ENCODE measurements around the gene PRM1. TPM values are rescaled to one million over a fixed set of nuclear protein-coding genes. Genes with fewer than 3 reads are reported as not detected.

Gene PRM1
- total RNA-seq, 1 donor from 2014 or later = not detected

GRCh38 chr16:11236461-11237254 lies 44.5 kb downstream of the PRM1 start:
- no peak overlapping the region for H2AFZ ChIP-seq (ENCODE audit: low read depth, low read length)
- H3K9ac ChIP-seq (ENCODE audit: low read length) = no peak overlapping the region
- H3K4me1 Mint-ChIP-seq (ENCODE audit: low read depth, unreplicated experiment) = no peaks in the 10 kb centered on the region
- H3K36me3 ChIP-seq (ENCODE audit: insufficient read depth, low read length) = no peaks in the 10 kb centered on the region
- no peaks in the 10 kb centered on the region for H3K36me3 Mint-ChIP-seq (ENCODE audit: low read depth, unreplicated experiment)
- H3K4me1 ChIP-seq (ENCODE audit: insufficient read depth, low read length) = no peaks in the 10 kb centered on the region
- no peaks in the 10 kb centered on the region for H4K20me1 ChIP-seq (ENCODE audit: insufficient read depth, low read length)
- no peak for TF ChIP-seq CTCF (IDR thresholded peaks at IDR 0.05; ENCODE audit: insufficient read depth, low read depth, low read length)
- no peak for TF ChIP-seq EZH2 (IDR thresholded peaks at IDR 0.05; ENCODE audit: insufficient read depth, low read length)
- no peaks in the 10 kb centered on the region for H3K9me3 Mint-ChIP-seq (ENCODE audit: unreplicated experiment)
- H3K4me2 ChIP-seq (ENCODE audit: low read length) = no peak overlapping the region
- no peak overlapping the region for H3K27ac ChIP-seq (ENCODE audit: low read depth, low read length)
- H3K79me2 ChIP-seq (ENCODE audit: insufficient read depth, low read length) = no peaks in the 10 kb centered on the region
- no peak overlapping the region for H3K4me3 ChIP-seq (ENCODE audit: insufficient read depth, low read depth, low read length)
- FAIRE-seq (no peak), DNase-seq (ENCODE audit: low read depth) (no peak)
- H3K4me3 Mint-ChIP-seq (ENCODE audit: unreplicated experiment) = no peak overlapping the region
- no peaks in the 10 kb centered on the region for H3K9me3 ChIP-seq (ENCODE audit: insufficient read depth, low read depth, low read length)
- no peaks in the 10 kb centered on the region for H3K27me3 ChIP-seq (ENCODE audit: insufficient read depth, low read length)
- peaks cover 4% of the 10 kb centered on the region for H3K27me3 Mint-ChIP-seq (ENCODE audit: low read depth, unreplicated experiment)
- no peak overlapping the region for H3K27ac Mint-ChIP-seq (ENCODE audit: unreplicated experiment)

GRCh38 chr16:11235703-11235991 lies 45.5 kb downstream of the PRM1 start:
- no peak for FAIRE-seq
- H3K36me3 ChIP-seq (ENCODE audit: insufficient read depth, low read length) = no peaks in the 10 kb centered on the region
- Mint-ChIP-seq H3K27ac (ENCODE audit: unreplicated experiment) (no peak overlapping the region), H3K9me3 (ENCODE audit: unreplicated experiment) (no peaks in the 10 kb centered on the region), H3K4me1 (ENCODE audit: low read depth, unreplicated experiment) (no peaks in the 10 kb centered on the region), H3K4me3 (ENCODE audit: unreplicated experiment) (no peak overlapping the region), H3K27me3 (ENCODE audit: low read depth, unreplicated experiment) (peaks cover 12% of the 10 kb centered on the region), H3K36me3 (ENCODE audit: low read depth, unreplicated experiment) (no peaks in the 10 kb centered on the region)
- H3K4me1 ChIP-seq (ENCODE audit: insufficient read depth, low read length) = no peaks in the 10 kb centered on the region
- no peaks in the 10 kb centered on the region for H3K79me2 ChIP-seq (ENCODE audit: insufficient read depth, low read length)
- H3K4me2 ChIP-seq (ENCODE audit: low read length) = no peak overlapping the region
- H3K4me3 ChIP-seq (ENCODE audit: insufficient read depth, low read depth, low read length) = no peak overlapping the region
- H4K20me1 ChIP-seq (ENCODE audit: insufficient read depth, low read length) = no peaks in the 10 kb centered on the region
- TF ChIP-seq EZH2 (IDR thresholded peaks at IDR 0.05; ENCODE audit: insufficient read depth, low read length) = no peak
- H3K9me3 ChIP-seq (ENCODE audit: insufficient read depth, low read depth, low read length) = no peaks in the 10 kb centered on the region
- no peak for DNase-seq (ENCODE audit: low read depth)
- no peak overlapping the region for H2AFZ ChIP-seq (ENCODE audit: low read depth, low read length)
- no peak overlapping the region for H3K9ac ChIP-seq (ENCODE audit: low read length)
- H3K27ac ChIP-seq (ENCODE audit: low read depth, low read length) = no peak overlapping the region
- no peaks in the 10 kb centered on the region for H3K27me3 ChIP-seq (ENCODE audit: insufficient read depth, low read length)

- H3K4me1 Mint-ChIP-seq (ENCODE audit: low read depth, unreplicated experiment) = no peaks in the 10 kb centered on the region
- no peaks in the 10 kb centered on the region for H4K20me1 ChIP-seq (ENCODE audit: insufficient read depth, low read length)
- H3K4me1 ChIP-seq (ENCODE audit: insufficient read depth, low read length) = no peaks in the 10 kb centered on the region
- no peaks in the 10 kb centered on the region for H3K27me3 ChIP-seq (ENCODE audit: insufficient read depth, low read length)
- no peak overlapping the region for H3K27ac Mint-ChIP-seq (ENCODE audit: unreplicated experiment)
- H3K27me3 Mint-ChIP-seq (ENCODE audit: low read depth, unreplicated experiment) = peaks cover 12% of the 10 kb centered on the region
- DNase-seq (ENCODE audit: low read depth) (no peak), FAIRE-seq (no peak)
- no peak overlapping the region for H3K4me2 ChIP-seq (ENCODE audit: low read length)
- H3K9me3 Mint-ChIP-seq (ENCODE audit: unreplicated experiment) = no peaks in the 10 kb centered on the region
- no peak overlapping the region for H2AFZ ChIP-seq (ENCODE audit: low read depth, low read length)
- no peak overlapping the region for H3K4me3 Mint-ChIP-seq (ENCODE audit: unreplicated experiment)
- no peak overlapping the region for H3K9ac ChIP-seq (ENCODE audit: low read length)
- H3K36me3 ChIP-seq (ENCODE audit: insufficient read depth, low read length) = no peaks in the 10 kb centered on the region
- no peaks in the 10 kb centered on the region for H3K9me3 ChIP-seq (ENCODE audit: insufficient read depth, low read depth, low read length)
- H3K27ac ChIP-seq (ENCODE audit: low read depth, low read length) = no peak overlapping the region
- H3K36me3 Mint-ChIP-seq (ENCODE audit: low read depth, unreplicated experiment) = no peaks in the 10 kb centered on the region
- H3K79me2 ChIP-seq (ENCODE audit: insufficient read depth, low read length) = no peaks in the 10 kb centered on the region
- no peak overlapping the region for H3K4me3 ChIP-seq (ENCODE audit: insufficient read depth, low read depth, low read length)
- TF ChIP-seq EZH2 (IDR thresholded peaks at IDR 0.05; ENCODE audit: insufficient read depth, low read length) = no peak
These were observed 46.0 kb downstream of the PRM1 start for GRCh38 chr16:11234884-11235702.

All from astrocyte (in vitro differentiated cells and primary cell).